Fibroblast of lung (primary cell): ENCODE data around the gene PDGFA.

Source experiments
- EZH2 ChIP-seq: IDR thresholded peaks from 2 replicates; pipeline ENCODE4 v1.5.1; 2012; ENCODE audit warnings: low read length, control low read depth, mild to moderate bottlenecking; ENCODE audit errors: missing control alignments
- TF ChIP-seq, protein P1 (sequence below), 2 donors: IDR thresholded peaks in 1 of 2; conservative IDR thresholded peaks in 1 of 2; 1 replicate in 1 of 2; 2 replicates in 1 of 2; pipeline ENCODE4 v1.5.1; 2011 to 2012; ENCODE audit warnings: low read length in 2 of 2, control low read depth in 1 of 2, inconsistent platforms in 1 of 2, low read depth in 1 of 2, mild to moderate bottlenecking in 1 of 2

- TF ChIP-seq EZH2: no peak
- TF ChIP-seq, protein P1, sequence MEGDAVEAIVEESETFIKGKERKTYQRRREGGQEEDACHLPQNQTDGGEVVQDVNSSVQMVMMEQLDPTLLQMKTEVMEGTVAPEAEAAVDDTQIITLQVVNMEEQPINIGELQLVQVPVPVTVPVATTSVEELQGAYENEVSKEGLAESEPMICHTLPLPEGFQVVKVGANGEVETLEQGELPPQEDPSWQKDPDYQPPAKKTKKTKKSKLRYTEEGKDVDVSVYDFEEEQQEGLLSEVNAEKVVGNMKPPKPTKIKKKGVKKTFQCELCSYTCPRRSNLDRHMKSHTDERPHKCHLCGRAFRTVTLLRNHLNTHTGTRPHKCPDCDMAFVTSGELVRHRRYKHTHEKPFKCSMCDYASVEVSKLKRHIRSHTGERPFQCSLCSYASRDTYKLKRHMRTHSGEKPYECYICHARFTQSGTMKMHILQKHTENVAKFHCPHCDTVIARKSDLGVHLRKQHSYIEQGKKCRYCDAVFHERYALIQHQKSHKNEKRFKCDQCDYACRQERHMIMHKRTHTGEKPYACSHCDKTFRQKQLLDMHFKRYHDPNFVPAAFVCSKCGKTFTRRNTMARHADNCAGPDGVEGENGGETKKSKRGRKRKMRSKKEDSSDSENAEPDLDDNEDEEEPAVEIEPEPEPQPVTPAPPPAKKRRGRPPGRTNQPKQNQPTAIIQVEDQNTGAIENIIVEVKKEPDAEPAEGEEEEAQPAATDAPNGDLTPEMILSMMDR (conservative IDR thresholded peaks at IDR 0.05 in 1 of 2, IDR thresholded peaks at IDR 0.05 in 1 of 2; ENCODE audit: low read depth in 1 of 2, low read length in 2 of 2): no peak
These were observed 24.1 kb upstream of the PDGFA start for GRCh38 chr7:543501-544337.
